Activated naive CD8-positive, alpha-beta T cell treated with anti-CD3 and anti-CD28 coated beads, Interleukin-2, amount 50 U/mL, for 24 hours (primary cell): Measurements from ENCODE around the gene FA2H.
A peak's percentile ranks its signal among the peaks of the same experiment; 100 is the strongest.
"Not testable (repeated sequence)": the region's sequence is repeated elsewhere in the genome, so short reads cannot be mapped to it uniquely, and the experiment has no call there.

Experiments used
- ATAC-seq: fragments of 150-1000 bp; cut with Tn5 transposase; one replicate; pipeline ENCODE4 v1.10.0; 2021
- DNase-seq: peaks from one replicate; pipeline ENCODE4 v3.0.0; 2021
- H3K27ac Mint-ChIP-seq: one replicate; pipeline ENCODE4 v1.8.0; 2021; ENCODE audit warnings: mild to moderate bottlenecking, mixed read lengths
- H3K27me3 Mint-ChIP-seq: one replicate; pipeline ENCODE4 v1.8.0; 2021; ENCODE audit warnings: mixed read lengths
- H3K36me3 Mint-ChIP-seq: one replicate; pipeline ENCODE4 v1.8.0; 2021; ENCODE audit warnings: low read depth, mixed read lengths
- H3K4me1 Mint-ChIP-seq: one replicate; pipeline ENCODE4 v1.8.0; 2021; ENCODE audit warnings: mixed read lengths
- H3K4me3 Mint-ChIP-seq: one replicate; pipeline ENCODE4 v1.8.0; 2021; ENCODE audit warnings: mild to moderate bottlenecking, moderate library complexity, mixed read lengths
- H3K9me3 Mint-ChIP-seq: one replicate; pipeline ENCODE4 v1.8.0; 2021; ENCODE audit warnings: mixed read lengths

The FA2H gene

DNA sequence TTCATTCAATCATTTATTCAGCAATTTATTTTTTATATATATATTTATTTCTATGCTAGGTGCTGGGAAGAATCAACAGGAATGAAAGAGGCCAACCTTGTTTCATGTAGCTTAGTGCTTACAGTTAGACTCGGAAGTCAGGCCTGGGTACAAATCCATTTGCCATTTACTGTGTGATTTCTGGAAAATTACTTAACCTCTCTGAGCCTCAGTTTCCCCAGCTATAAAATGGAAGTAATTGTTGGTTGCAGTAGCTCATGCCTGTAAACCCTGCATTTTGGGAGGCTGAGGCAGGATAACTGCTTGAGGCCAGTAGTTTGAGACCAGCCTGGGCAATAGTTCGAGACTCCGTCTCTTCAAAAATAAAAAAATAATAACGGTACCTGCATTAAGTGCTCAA, 46.7 kb downstream of the FA2H start:
- Mint-ChIP-seq H3K27me3 (no peaks in the 10 kb centered on the region), H3K9me3 (peaks cover 11% of the 10 kb centered on the region), H3K4me1 (peaks cover 8% of the 10 kb centered on the region), H3K36me3 (no peaks in the 10 kb centered on the region), H3K27ac (no peak overlapping the region), H3K4me3 (no peak overlapping the region)
- ATAC-seq (no peak), DNase-seq (no peak)

DNA sequence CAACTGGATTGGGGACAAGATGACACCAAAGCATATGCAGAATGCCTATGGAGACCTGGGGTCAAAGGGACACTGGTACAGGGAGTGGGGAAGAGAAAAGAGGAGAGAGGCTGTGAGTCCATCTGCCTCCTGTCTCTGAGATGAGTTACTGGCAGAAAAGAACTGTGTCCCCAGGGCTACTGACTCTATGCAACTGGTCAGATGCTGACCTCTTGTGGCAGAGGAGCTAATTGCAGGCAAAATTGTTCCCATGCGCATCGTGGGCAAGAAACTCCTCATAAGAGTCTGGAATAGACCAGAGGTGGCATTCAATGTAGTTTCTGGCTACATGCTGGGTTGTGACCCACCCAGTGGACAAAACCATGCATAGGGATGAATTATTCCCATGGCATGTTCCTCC, 47.9 kb downstream of the FA2H start:
- Mint-ChIP-seq H3K27ac (no peak overlapping the region), H3K36me3 (no peaks in the 10 kb centered on the region), H3K4me3 (no peak overlapping the region), H3K27me3 (no peaks in the 10 kb centered on the region), H3K4me1 (peaks cover 8% of the 10 kb centered on the region), H3K9me3 (peaks cover 11% of the 10 kb centered on the region)
- DNase-seq (peak; percentile 53), ATAC-seq (peak; percentile 10)

DNA sequence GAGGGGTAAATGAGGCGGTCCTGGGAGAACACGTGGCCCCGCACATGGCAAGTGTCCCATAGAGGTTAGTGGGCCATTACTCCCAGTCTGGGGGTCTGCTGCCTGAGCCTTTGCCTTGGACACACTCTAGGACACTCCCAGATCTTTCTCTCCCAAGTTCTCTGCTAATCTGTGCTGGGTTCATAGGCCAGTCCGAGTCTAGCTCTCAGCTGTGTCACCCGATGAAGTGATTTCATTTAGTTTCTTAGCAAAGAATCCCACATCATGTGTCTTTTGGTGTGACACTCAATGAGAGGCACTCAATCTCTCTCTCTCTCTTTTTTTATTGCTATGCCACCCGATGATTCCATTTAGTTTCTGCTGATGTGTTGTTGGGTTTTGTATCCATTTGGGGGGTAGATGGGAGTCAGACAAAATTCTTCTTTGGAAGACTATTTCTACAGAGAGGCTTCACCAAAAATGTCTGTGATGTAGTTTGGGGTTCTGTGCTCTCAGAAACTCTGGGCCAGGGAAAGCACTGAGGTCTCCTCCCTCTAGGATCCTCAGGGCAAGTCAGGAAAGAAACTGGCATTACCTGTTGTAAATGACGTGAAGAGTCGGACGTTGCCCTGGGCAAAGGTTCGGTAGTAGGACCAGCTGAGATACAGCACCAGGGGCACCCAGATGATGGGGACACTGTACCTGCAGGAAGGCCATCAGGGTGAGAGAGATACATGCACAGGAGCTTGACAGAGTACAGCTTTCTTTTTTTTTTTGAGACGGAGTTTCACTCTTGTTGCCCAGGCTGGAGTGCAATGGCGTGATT, 48.8 kb downstream of the FA2H start:
- Mint-ChIP-seq H3K27ac (no peak overlapping the region), H3K9me3 (peaks cover 11% of the 10 kb centered on the region), H3K27me3 (no peaks in the 10 kb centered on the region), H3K36me3 (no peaks in the 10 kb centered on the region), H3K4me1 (peaks cover 8% of the 10 kb centered on the region), H3K4me3 (no peak overlapping the region)
- DNase-seq (no peak), ATAC-seq (no peak)

DNA sequence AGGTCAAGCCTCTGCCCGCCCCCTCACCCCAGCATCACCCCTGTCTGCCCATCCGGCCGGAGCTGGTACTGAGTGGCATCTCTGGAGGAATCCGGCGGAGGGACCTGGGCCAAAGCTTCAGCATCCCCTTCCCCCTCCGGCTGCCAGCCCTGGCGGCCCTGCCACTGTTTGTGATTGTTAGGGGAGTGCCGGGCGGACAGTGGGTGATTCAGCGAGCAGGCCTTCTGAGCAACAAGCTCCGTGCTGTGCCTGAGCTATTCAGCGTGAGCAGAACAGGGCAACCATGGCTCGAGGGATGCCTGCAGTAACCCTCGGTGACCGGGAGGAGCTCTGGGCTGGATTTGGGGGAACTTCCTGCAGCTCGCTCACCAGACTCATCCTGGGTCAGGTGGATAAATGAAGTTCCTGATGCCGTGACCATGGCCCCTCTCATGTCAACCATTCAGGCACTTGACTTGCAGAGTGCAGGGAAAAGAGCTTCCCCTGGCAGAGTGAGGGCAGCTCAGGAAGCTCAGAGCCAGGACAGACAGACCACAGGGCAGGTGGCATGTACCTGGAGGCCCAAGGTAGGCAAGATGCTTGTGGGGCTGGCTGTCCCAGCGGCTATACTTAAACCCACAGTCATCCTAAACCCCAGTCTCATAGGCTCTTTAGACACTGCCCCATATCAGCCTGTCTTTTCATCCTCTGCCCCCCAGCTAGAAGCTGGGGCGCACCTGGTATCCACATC, 49.6 kb downstream of the FA2H start:
- H3K4me3 Mint-ChIP-seq: no peak overlapping the region
- no peaks in the 10 kb centered on the region for H3K27me3 Mint-ChIP-seq
- ATAC-seq (no peak), DNase-seq (no peak)
- H3K27ac Mint-ChIP-seq: no peak overlapping the region
- H3K4me1 Mint-ChIP-seq: peaks cover 5% of the 10 kb centered on the region
- no peaks in the 10 kb centered on the region for H3K36me3 Mint-ChIP-seq
- H3K9me3 Mint-ChIP-seq: peaks cover 11% of the 10 kb centered on the region

DNA sequence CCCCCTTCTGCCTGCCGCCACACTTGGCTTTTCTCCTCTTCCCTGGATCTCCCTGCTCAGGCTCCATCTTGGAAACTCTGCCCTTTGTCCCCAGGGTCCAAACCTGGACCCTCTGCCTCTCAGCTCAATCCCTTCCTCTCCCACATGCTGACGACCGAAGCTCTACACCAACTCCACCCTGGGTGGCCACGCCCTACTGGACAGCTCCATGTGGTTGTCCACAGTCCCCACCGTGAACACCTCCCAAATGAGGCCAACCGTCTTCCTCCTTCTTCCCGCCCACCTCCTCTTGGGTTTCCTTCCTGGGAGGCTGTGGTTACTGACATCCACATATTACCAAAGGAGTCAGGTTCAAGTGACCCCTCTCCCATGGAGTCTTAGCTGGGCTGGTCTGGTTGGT, 51.4 kb downstream of the FA2H start:
- ATAC-seq: no peak
- DNase-seq: no peak
- H3K27me3 Mint-ChIP-seq: no peaks in the 10 kb centered on the region
- no peak overlapping the region for H3K27ac Mint-ChIP-seq
- no peak overlapping the region for H3K4me3 Mint-ChIP-seq
- H3K36me3 Mint-ChIP-seq: no peaks in the 10 kb centered on the region
- no peaks in the 10 kb centered on the region for H3K4me1 Mint-ChIP-seq
- peaks cover 11% of the 10 kb centered on the region for H3K9me3 Mint-ChIP-seq

DNA sequence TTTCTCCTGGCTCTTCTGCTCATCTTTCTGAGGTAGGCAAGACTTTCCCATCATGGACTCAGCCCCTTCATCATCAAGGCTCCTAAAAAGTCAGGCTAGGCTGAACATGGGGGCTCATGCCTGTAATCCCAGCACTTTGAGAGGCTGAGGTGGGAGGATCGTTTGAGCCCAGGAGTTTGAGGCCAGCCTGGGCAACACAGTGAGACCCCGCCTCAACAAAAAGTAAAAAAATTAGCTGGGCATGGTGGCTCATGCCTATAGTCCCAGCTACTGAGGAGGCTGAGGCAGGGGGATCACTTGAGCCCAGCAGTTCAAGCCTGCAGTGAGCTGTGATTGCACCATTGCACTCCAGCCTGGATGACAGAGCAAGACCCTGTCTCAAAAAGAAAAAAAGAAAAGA, 52.5 kb downstream of the FA2H start:
- ATAC-seq, DNase-seq, H3K27me3 Mint-ChIP-seq, H3K36me3 Mint-ChIP-seq, H3K9me3 Mint-ChIP-seq, H3K4me1 Mint-ChIP-seq, H3K4me3 Mint-ChIP-seq, H3K27ac Mint-ChIP-seq: not testable (repeated sequence)

DNA sequence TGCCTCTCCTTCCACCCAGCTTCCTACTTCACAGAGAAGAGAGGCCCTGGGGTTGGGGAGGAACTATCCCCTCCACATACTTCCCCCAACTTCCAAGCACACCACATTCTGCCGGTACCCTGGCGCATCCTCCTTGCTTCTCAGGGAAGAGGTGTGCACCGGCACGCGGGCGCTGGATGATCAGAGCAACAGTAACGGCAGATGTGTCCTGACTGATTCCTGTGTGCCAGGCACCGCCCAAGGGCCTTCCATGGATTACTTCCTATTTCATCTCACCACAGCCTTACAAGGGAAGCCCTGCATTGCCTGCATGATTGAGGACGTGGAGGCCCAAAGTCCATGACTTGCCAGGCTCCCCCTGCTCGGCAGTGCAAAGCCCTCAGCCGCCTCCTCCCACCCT, 52.9 kb downstream of the FA2H start:
- Mint-ChIP-seq H3K36me3 (no peaks in the 10 kb centered on the region), H3K9me3 (peaks cover 4% of the 10 kb centered on the region), H3K4me1 (no peaks in the 10 kb centered on the region), H3K4me3 (no peak overlapping the region), H3K27ac (no peak overlapping the region), H3K27me3 (no peaks in the 10 kb centered on the region)
- DNase-seq (no peak), ATAC-seq (no peak)

DNA sequence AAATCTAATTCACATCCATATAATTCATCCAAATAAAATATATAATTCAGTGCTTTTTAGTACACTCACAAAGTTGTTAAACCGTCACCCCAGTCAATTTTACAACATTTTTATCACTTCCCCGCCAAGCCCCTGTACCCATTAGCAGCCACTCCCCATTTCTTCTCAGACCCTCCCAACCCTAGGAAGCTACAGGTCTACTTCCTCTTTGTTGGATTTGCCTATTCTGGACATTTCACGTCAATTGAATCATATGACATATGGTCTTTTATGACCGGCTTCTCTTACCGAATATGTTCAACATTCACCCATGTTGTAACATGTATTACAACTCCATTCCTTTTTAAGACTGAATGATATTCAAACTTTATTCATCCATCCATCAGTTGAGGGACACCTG, 54.0 kb downstream of the FA2H start:
- Mint-ChIP-seq H3K9me3 (no peaks in the 10 kb centered on the region), H3K27me3 (no peaks in the 10 kb centered on the region), H3K4me3 (no peak overlapping the region), H3K4me1 (no peaks in the 10 kb centered on the region), H3K27ac (no peak overlapping the region), H3K36me3 (no peaks in the 10 kb centered on the region)
- no peak for DNase-seq
- no peak for ATAC-seq

DNA sequence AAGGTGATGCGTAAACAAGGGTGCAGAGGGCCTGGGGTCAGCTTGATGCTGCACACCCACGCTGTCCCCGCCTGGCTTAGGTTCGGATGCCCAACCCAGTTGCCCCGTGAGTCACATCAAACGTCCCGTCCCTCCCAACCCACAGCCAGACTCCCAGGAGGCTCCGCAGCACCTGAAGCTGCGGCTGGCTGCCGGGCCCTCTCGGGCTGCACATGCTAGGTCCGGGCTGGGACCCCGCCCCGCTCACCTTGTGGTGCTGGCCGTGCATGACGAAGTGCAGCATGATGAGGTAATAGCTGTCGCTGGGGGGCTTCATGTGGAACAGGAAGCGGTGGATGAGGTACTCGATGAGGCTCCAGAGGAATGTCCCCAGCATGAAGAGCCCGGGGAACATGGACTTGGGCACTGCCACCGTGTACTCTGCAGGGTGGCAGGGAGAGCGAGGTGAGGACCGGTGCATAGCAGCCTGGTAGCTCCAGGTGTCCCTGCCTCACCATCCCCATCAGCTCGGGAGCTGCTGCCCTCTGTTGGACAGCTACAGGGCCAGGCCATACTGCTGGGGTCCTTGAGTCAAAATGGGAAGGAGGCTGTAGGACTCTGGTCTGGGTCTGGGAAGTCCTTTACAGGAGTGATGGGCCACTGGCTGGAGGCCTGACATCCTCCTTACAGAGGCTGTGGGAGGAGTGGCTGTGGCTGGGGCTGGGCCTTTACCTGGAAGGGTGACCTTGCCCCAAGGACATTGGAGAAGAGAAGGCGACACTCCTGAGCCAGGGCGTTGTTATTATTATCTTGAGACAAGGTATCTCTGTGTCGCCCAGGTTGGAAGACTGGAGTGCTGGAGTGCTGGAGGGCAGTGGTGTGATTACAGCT, 55.6 kb downstream of the FA2H start:
- H3K27me3 Mint-ChIP-seq: no peaks in the 10 kb centered on the region
- no peaks in the 10 kb centered on the region for H3K9me3 Mint-ChIP-seq
- no peak for ATAC-seq
- no peaks in the 10 kb centered on the region for H3K4me1 Mint-ChIP-seq
- DNase-seq: no peak
- H3K36me3 Mint-ChIP-seq: no peaks in the 10 kb centered on the region
- H3K27ac Mint-ChIP-seq: no peak overlapping the region
- H3K4me3 Mint-ChIP-seq: no peak overlapping the region

DNA sequence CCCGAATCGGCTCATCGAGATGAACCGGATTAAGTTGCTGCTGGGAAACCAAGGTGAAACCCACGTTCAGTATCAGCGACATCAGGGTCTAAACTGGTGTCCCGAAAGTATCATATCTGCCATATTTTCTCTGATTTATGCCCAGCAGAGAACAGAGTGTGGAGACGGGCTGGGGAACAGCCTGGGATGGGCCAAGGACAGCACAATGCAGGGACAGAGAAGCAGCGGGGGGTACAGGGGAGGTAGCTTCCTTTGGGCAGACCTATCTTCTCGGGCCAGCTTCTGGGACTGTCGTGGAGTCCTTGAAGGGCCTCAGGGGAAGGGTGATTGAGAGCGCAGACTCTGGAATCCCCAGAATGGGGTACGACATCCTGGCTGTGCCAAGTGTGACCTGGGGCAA, 56.5 kb downstream of the FA2H start:
- ATAC-seq: no peak
- no peaks in the 10 kb centered on the region for H3K4me1 Mint-ChIP-seq
- no peak overlapping the region for H3K4me3 Mint-ChIP-seq
- DNase-seq: no peak
- no peak overlapping the region for H3K27ac Mint-ChIP-seq
- no peaks in the 10 kb centered on the region for H3K27me3 Mint-ChIP-seq
- no peaks in the 10 kb centered on the region for H3K9me3 Mint-ChIP-seq
- H3K36me3 Mint-ChIP-seq: no peaks in the 10 kb centered on the region

DNA sequence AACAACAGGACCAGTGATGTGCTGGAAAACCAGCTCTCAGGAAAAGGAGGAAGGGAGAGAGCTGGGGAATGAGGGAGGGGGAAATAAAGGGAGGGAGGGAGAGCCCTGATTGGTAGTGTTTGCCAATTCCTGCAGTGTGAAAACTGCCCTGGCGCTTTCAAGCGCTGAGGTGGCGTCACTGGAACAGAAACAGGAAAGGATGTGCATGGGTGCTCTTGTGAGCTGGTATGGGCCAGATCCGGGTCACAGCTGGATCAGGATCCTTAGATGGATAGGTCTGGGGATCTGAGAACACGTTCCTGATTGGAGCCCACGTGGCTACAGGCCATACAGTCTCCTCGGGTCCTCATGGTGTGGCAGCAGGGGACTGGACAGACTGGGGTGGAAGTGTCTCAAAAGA, 57.3 kb downstream of the FA2H start:
- Mint-ChIP-seq H3K4me1 (no peaks in the 10 kb centered on the region), H3K27ac (no peak overlapping the region), H3K4me3 (no peak overlapping the region), H3K9me3 (no peaks in the 10 kb centered on the region), H3K36me3 (no peaks in the 10 kb centered on the region), H3K27me3 (no peaks in the 10 kb centered on the region)
- DNase-seq: no peak
- ATAC-seq: no peak

DNA sequence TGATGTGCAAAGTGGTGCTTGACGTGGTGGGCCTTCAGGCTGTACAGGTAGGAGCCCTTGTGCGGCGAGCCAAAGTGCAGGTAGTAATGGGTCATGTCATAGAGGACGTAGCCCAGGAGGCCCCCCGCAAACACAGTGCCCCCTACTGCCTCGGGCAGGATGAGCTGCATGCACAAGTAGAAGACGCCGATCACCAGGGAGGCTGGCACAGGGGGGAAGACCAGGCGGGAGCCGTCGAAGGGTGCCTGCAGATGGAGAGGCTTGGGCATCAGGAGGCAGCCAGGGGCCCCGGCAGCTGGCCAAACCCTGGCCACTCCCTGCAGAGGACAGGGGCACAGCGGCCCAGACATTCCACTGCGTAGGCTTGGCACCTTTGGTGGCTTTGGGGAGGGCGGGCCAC, 58.3 kb downstream of the FA2H start:
- ATAC-seq (no peak), DNase-seq (no peak)
- Mint-ChIP-seq H3K4me3 (no peak overlapping the region), H3K36me3 (no peaks in the 10 kb centered on the region), H3K9me3 (no peaks in the 10 kb centered on the region), H3K27me3 (no peaks in the 10 kb centered on the region), H3K4me1 (no peaks in the 10 kb centered on the region), H3K27ac (no peak overlapping the region)

DNA sequence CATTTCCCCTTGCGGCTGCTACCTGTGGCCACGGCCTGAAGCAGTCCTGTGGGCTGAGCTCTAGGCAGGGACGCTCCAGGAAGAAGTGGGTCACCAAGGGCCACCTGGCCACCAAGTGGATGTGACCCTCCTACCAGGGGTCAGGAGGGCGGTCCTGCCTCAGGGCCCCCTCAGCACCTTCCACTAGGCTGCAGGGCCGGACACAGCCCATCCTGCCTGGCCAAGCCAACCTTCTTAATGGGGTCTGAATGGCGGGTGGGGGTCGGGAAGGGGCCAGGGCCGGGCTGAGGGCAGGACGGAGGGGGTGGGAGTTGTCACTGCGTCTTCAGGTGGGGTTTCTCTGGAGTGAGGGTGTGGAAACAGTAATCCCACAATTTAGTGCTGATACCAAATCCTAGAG, 60.7 kb downstream of the FA2H start:
- Mint-ChIP-seq H3K9me3 (no peaks in the 10 kb centered on the region), H3K4me3 (no peak overlapping the region), H3K27me3 (no peaks in the 10 kb centered on the region), H3K4me1 (no peaks in the 10 kb centered on the region), H3K27ac (no peak overlapping the region), H3K36me3 (no peaks in the 10 kb centered on the region)
- no peak for ATAC-seq
- no peak for DNase-seq

DNA sequence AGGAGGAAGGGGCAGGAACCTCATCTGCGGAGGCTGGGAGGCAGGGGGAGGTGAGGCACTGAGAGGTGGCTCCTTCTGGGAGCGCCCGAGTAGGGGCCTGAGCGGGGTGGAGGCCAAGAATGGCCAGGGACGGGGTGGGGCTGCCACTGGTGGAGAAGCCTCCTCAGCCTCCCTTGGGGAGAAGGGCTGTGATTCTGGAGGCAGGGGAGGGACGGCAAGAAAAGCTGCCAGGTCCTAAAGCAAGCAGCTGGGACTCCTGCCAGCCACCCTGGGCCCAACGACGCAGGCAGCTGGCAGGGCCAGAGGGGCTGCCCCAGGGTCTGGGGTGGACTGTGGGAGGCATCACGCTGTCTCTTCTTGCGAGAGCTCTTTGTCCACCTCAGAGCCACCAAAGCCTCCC, 61.3 kb downstream of the FA2H start:
- DNase-seq (no peak), ATAC-seq (no peak)
- no peak overlapping the region for H3K27ac Mint-ChIP-seq
- no peaks in the 10 kb centered on the region for H3K27me3 Mint-ChIP-seq
- no peaks in the 10 kb centered on the region for H3K36me3 Mint-ChIP-seq
- no peaks in the 10 kb centered on the region for H3K9me3 Mint-ChIP-seq
- no peaks in the 10 kb centered on the region for H3K4me1 Mint-ChIP-seq
- H3K4me3 Mint-ChIP-seq: no peak overlapping the region

DNA sequence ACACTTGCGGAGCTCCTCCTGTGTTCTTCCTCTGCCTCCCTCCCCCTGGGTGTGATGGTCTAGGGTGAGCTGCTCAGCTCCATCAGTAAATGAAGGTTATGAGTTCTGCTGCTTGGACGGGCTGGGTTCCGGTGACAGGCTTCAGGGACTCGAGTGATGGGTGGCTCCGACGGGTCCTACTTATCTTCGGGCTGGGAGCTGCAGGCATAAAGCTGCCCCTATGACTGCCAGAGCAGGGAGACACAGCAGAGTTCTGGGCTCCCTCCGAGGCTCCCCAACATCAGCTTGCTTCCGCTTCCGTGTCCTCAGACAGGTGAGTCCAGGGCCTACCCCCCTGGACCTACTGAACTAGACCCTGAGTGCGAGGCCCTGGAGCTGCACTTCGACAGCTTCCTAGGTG, 62.7 kb downstream of the FA2H start:
- no peaks in the 10 kb centered on the region for H3K36me3 Mint-ChIP-seq
- H3K27me3 Mint-ChIP-seq: no peaks in the 10 kb centered on the region

More for the DNA sequence above, 62.7 kb downstream of the FA2H start:
- Mint-ChIP-seq H3K4me1 (no peaks in the 10 kb centered on the region), H3K4me3 (no peak overlapping the region), H3K9me3 (no peaks in the 10 kb centered on the region), H3K27ac (no peak overlapping the region)
- ATAC-seq (no peak), DNase-seq (no peak)
